BJ (cell line): ENCODE data around the gene GLS2. TPM values are rescaled to one million over a fixed set of nuclear protein-coding genes. Genes with fewer than 3 reads are reported as not detected.

Experiments
- CTCF ChIA-PET: fragments of 350-600 bp; formaldehyde crosslinking; extraction: SDS; loops from one replicate; lab custom pipeline; 2021; ENCODE audit warnings: antibody characterized with exemption, inconsistent platforms; lab: Yijun Ruan, JAX
- POLR2A ChIA-PET: fragments of 300-600 bp; sonication (Branson Sonifier 250); formaldehyde crosslinking; extraction: SDS; loops from one replicate; lab custom pipeline; 2021; ENCODE audit warnings: antibody characterized with exemption; lab: Charles Lee
- DNase-seq: peaks from one replicate; pipeline ENCODE4 v3.0.0-alpha.2; 2011; ENCODE audit warnings: low read depth
- H3K27me3 ChIP-seq: 2 replicates; pipeline ENCODE4 v1.6.0; 2011; ENCODE audit warnings: low read length; ENCODE audit not compliant: control insufficient read depth, insufficient read depth
- H3K36me3 ChIP-seq: 2 replicates; pipeline ENCODE4 v1.5.1; 2011; ENCODE audit warnings: low read length; ENCODE audit not compliant: control insufficient read depth, insufficient read depth
- H3K4me3 ChIP-seq: 2 replicates; pipeline ENCODE4 v1.5.1; 2011; ENCODE audit warnings: low read depth, mild to moderate bottlenecking, control low read depth, low read length
- polyA plus RNA-seq: library from polyadenylated mRNA; depleted of rRNA; stranded (reverse); fragments of >200 nt; gene quantifications from 2 replicates; pipeline ENCODE4 v1.2.3, GENCODE V29; 2011
- TF ChIP-seq, protein P1 (sequence below): IDR thresholded peaks from 2 replicates; pipeline ENCODE4 v1.5.1; 2011; ENCODE audit warnings: low read depth, mild to moderate bottlenecking, control low read depth, inconsistent platforms, low read length, moderate library complexity; ENCODE audit not compliant: insufficient read depth

GLS2 gene
- polyA plus RNA-seq, 1 experiment = 0.18 TPM

DNA sequence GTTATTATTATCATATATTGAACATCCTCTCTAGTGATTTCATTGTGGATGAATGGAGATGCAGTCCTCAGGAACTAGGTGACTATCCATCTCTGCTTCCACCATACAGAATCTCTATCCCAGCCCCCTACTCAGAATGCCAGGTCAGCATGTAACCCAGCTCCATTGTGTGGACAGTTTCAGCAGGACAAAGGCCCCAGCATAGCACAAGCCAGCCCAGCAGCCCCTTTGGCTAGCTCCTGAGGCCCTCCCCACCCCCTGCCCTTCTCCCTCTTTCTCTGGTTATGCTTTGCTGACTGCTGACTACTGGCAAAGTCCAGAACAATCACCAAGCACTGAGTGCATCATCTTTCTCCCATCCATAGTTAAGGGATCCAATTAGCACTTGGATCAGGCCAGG is 25.4 kb downstream of the GLS2 start:
- Histone ChIP-seq H3K4me3 (no peak overlapping the region), H3K27me3 (no peaks in the 10 kb centered on the region), H3K36me3 (no peaks in the 10 kb centered on the region)
- TF ChIP-seq, protein P1, sequence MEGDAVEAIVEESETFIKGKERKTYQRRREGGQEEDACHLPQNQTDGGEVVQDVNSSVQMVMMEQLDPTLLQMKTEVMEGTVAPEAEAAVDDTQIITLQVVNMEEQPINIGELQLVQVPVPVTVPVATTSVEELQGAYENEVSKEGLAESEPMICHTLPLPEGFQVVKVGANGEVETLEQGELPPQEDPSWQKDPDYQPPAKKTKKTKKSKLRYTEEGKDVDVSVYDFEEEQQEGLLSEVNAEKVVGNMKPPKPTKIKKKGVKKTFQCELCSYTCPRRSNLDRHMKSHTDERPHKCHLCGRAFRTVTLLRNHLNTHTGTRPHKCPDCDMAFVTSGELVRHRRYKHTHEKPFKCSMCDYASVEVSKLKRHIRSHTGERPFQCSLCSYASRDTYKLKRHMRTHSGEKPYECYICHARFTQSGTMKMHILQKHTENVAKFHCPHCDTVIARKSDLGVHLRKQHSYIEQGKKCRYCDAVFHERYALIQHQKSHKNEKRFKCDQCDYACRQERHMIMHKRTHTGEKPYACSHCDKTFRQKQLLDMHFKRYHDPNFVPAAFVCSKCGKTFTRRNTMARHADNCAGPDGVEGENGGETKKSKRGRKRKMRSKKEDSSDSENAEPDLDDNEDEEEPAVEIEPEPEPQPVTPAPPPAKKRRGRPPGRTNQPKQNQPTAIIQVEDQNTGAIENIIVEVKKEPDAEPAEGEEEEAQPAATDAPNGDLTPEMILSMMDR = no peak
- POLR2A ChIA-PET = no interaction called here
- DNase-seq = no peak
- CTCF ChIA-PET = interaction anchor here (1.2 to 2.6 kb wide), 8 partner anchors 12 to 273 kb away, joined by 3 to 22 read pairs (median 4); partner anchors contain the start of genes APOF, CNPY2, SMARCC2 and STAT2

DNA sequence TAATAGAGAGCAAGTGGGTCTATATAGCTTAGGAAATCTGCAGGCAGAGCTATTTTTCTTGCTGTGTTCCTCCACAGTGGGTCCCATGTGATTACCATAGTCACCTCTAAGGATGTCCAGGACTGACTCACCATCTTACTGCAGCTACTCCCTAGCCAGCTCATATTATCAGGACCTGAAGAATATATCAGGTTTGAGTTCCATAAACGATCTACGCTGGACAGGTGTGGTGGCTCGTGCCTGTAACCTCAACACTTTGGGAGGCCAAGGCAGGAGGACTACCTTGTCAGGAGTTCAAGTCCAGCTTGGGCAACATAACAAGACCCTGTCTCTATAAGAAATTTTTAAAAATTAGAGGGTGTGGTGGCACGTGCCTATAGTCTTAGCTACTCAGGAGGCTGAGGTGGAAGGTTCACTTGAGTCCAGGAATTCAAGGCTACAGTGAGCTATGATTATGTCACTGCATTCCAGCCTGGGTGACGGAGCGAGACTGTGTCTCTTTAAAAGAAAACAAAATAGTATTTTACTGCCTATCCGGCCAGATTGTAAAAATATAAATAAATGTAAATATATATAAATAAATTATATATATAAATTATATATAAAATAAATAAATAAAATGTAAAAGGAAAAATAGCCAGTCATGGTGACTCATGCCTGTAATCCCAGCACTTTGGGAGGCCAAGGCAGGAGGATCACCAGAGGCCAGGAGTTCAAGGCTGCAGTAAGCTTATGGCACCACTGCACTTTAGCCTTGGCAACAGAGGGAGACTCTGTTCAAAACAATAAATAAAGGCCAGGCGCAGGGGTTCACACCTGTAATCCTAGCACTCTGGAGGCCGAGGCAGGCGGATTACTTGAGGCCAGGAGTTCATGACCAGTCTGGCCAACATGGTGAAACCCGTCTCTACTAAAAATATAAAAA is 26.5 kb downstream of the GLS2 start:
- POLR2A ChIA-PET = no interaction called here
- no peaks in the 10 kb centered on the region for H3K27me3 ChIP-seq
- CTCF ChIA-PET = interaction anchor here (0.9 to 1.3 kb wide), 3 partner anchors 11 to 272 kb away, joined by 3 to 4 read pairs (median 3); partner anchors contain the start of gene SMARCC2
- TF ChIP-seq, protein P1 = no peak
- H3K4me3 ChIP-seq = no peak overlapping the region
- H3K36me3 ChIP-seq = no peaks in the 10 kb centered on the region
- no peak for DNase-seq

DNA sequence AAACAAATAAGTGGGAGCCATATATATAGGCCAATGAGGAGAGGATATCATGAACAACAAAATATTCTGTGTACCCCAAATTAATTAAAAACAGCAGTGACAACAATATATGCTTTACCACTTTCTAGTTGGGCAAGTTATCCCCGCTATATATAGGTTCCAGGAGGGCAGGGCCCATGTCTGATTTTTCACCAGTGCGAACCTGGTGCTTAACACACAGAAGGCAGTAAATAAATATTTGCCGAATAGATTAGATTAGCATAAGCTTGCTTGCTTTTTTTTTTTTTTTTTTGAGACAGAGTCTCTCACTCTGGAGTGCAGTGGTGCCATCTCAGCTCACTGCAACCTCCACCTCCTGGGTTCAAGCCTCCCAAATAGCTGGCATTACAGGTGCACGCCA is 30.1 kb downstream of the GLS2 start:
- CTCF ChIA-PET = interaction anchor here (0.7 kb wide), 1 partner anchor 80 kb away, joined by 3 read pairs; no protein-coding TSS in a partner anchor
- POLR2A ChIA-PET = no interaction called here
- DNase-seq = no peak
- no peaks in the 10 kb centered on the region for H3K36me3 ChIP-seq
- TF ChIP-seq, protein P1 = no peak
- H3K4me3 ChIP-seq = no peak overlapping the region
- H3K27me3 ChIP-seq = peaks cover 2% of the 10 kb centered on the region; the same call in 1 of the 2 replicates

DNA sequence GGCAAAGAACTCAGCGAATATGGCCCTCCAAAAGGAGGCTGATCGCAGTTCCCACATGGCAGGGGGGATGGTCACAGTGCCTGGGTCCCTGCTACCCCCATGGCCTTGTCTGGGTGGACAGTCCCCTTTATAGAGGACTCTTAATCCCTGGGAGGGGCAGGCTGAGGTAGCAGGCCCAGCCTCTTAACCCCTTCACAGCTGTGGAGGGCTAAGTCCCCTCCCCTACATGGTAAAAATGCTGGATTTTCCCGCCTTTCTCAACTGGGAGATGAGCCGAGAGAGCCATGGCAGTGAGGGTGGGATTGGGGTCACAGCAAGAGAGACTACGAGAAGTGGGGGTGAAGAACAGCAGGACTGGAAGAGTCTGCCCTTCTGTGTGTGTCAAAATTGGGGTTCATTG is 33.4 kb downstream of the GLS2 start, which contains the start of gene MIP:
MIP (minus strand) TSS at position 101 of the 400 bp plus-strand sequence; CDS start at position 57, 44 bp downstream.
- TF ChIP-seq, protein P1 = no peak
- no peak within 1 kb of the TSS for H3K4me3 ChIP-seq
- H3K36me3 ChIP-seq = no peaks in the 10 kb centered on the region
- no peak for DNase-seq
- ChIA-PET POLR2A (no interaction called here), CTCF (interaction anchor here (1.9 kb wide), 1 partner anchor 9 kb away, joined by 8 read pairs; no protein-coding TSS in a partner anchor)
- H3K27me3 ChIP-seq = peaks cover 2% of the 10 kb centered on the region; the same call in 1 of the 2 replicates

DNA sequence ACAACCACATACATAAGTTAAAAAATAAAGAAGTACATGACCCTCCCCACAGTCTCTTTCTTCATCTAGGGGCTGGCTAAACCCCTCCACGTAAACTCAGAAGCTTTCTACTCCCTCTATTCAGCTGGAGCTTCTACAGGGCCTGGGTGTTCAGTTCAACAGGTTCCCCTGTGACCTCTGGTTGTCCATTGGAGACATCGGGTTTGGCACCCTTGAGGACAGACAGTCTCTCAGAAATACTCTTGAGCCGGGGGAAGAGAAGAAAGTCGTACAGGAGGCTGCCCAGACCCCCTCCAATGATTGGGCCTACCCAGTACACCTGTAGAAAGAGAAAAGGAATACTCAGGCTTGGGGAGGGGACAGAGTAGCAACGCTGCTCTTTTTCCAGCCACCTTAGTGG is 36.8 kb downstream of the GLS2 start:
- DNase-seq = no peak
- Histone ChIP-seq H3K36me3 (no peaks in the 10 kb centered on the region), H3K27me3 (peaks cover 2% of the 10 kb centered on the region; the same call in 1 of the 2 replicates), H3K4me3 (no peak overlapping the region)
- TF ChIP-seq, protein P1 = no peak
- ChIA-PET CTCF (interaction anchor here (0.8 to 2.0 kb wide), 4 partner anchors 11 to 14 kb away, joined by 3 to 10 read pairs (median 4); no protein-coding TSS in a partner anchor), POLR2A (no interaction called here)
